Measurements from ENCODE around the gene RPS6KA5.
"Not testable (repeated sequence)": the region's sequence is repeated elsewhere in the genome, so short reads cannot be mapped to it uniquely, and the experiment has no call there.

Gene RPS6KA5

GRCh38 chr14:90943367-90943766 is 117.1 kb downstream of the RPS6KA5 start:
- no peak for TF ChIP-seq CTCF (IDR thresholded peaks at IDR 0.05; ENCODE audit: borderline replicate concordance, control extremely low read depth, extremely low read depth, insufficient read depth, missing control alignments)

GRCh38 chr14:90942511-90942910 is 117.9 kb downstream of the RPS6KA5 start:
- no peak for TF ChIP-seq CTCF (IDR thresholded peaks at IDR 0.05; ENCODE audit: borderline replicate concordance, control extremely low read depth, extremely low read depth, insufficient read depth, missing control alignments)
- no peak for DNase-seq (ENCODE audit: low spot score)
- in situ Hi-C loops (cut with MboI; ENCODE audit: low sequenced_read_pairs, unreplicated experiment): no loop called here

More at GRCh38 chr14:90943367-90943766, 117.1 kb downstream of the RPS6KA5 start:
- in situ Hi-C loops (cut with MboI; ENCODE audit: low sequenced_read_pairs, unreplicated experiment): no loop called here
- no peak for DNase-seq (ENCODE audit: low spot score)

DNA sequence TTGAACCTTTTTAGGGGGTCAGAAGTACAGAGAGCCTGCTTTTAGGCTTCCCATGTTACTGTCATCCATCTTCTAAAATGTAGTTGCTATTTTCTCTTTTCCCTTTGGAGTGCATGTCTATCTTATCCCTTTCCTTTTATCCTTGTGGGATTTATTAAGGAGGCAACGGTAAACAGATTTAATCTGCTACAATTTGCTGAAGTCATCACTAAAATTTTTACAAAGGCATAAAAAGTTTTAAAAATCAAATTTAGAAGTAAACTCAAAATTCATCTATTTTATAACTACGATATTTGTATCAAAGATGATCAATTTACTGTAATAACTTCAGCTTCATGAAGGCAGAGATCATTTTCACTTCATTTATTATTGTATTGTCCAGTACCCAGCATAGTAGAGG is 118.7 kb downstream of the RPS6KA5 start:
- no peak for DNase-seq (ENCODE audit: low spot score)
- in situ Hi-C loops (cut with MboI; ENCODE audit: low sequenced_read_pairs, unreplicated experiment): no loop called here
- no peak for TF ChIP-seq CTCF (IDR thresholded peaks at IDR 0.05; ENCODE audit: borderline replicate concordance, control extremely low read depth, extremely low read depth, insufficient read depth, missing control alignments)

- DNase-seq (ENCODE audit: low spot score): no peak
- in situ Hi-C loops (cut with MboI; ENCODE audit: low sequenced_read_pairs, unreplicated experiment): no loop called here
Measured at GRCh38 chr14:90940318-90940962, 120.0 kb downstream of the RPS6KA5 start.

GRCh38 chr14:90939252-90939795 is 121.1 kb downstream of the RPS6KA5 start:
- in situ Hi-C loops (cut with MboI; ENCODE audit: low sequenced_read_pairs, unreplicated experiment); DNase-seq (ENCODE audit: low spot score): not testable (repeated sequence)

More at GRCh38 chr14:90940318-90940962, 120.0 kb downstream of the RPS6KA5 start:
- TF ChIP-seq CTCF (IDR thresholded peaks at IDR 0.05; ENCODE audit: borderline replicate concordance, control extremely low read depth, extremely low read depth, insufficient read depth, missing control alignments): no peak

DNA sequence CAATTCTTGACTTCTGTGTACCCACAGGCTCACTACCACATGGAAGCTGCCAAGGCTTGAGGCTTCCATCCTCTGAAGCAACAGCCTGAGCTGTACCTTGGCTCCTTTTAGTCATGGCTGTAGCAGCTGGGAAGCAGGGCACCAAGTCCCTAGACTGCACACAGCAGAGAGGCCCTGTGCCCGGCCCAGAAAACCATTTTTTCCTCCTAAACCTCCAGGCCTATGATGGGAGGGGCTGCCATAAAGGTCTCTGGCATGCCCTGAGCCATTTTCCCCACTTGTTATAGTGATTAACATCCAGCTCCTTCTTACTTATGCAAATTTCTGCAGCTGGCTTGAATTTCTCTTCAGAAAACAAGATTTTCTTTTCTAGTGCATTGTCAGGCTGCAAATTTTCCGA is 121.8 kb downstream of the RPS6KA5 start:
- no peak for TF ChIP-seq CTCF (IDR thresholded peaks at IDR 0.05; ENCODE audit: borderline replicate concordance, control extremely low read depth, extremely low read depth, insufficient read depth, missing control alignments)
- in situ Hi-C loops (cut with MboI; ENCODE audit: low sequenced_read_pairs, unreplicated experiment): no loop called here
- no peak for DNase-seq (ENCODE audit: low spot score)

DNA sequence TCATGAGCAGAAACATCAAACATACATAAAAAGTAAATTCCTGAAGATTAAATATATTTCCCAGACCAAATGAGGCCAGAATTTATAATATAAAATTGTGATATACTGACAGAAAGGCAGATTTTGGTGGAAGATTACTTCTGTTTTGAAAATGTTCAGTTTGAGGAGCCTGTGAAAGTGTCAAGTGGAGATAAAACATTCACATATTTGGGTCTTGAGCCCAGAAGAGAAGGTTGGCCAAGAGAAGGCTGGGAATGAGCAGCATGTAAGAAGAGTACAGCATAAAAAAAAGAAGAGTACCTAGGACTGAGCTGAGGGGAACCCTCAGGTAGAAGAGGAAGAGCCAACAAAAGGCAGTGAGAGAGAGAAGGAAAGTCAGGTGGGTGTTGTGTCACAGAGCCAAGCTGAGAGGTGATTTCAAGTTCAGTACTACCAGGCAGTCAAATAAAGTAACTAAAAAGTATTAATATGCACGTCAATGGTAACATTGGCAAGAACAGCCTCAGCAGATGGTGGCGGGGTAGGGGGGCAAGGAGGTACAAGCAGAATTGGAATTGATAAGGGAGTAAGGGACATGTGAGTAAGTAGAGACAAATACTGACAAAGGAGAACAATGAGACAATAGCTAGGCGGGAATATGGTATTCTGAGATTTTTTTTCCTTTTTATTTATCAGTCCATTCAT is 123.5 kb downstream of the RPS6KA5 start:
- DNase-seq (ENCODE audit: low spot score): no peak
- TF ChIP-seq CTCF (IDR thresholded peaks at IDR 0.05; ENCODE audit: borderline replicate concordance, control extremely low read depth, extremely low read depth, insufficient read depth, missing control alignments): no peak
- in situ Hi-C loops (cut with MboI; ENCODE audit: low sequenced_read_pairs, unreplicated experiment): no loop called here
